CD4-positive, alpha-beta T cell treated with Interleukin-21 for 1 hour (primary cell): ENCODE results near the gene GAB2.

Experiments used
- DNase-seq: peaks from one replicate; pipeline ENCODE4 v3.0.0-alpha.2; 2020

Gene GAB2

GRCh38 chr11:78338702-78339101 is 78.9 kb downstream of the GAB2 start:
- DNase-seq: no peak

GRCh38 chr11:78338138-78338537 is 79.5 kb downstream of the GAB2 start:
- no peak for DNase-seq

- no peak for DNase-seq
Observed at GRCh38 chr11:78337554-78337924, 80.1 kb downstream of the GAB2 start.

GRCh38 chr11:78336877-78337553 is 80.6 kb downstream of the GAB2 start:
- no peak for DNase-seq

- no peak for DNase-seq
Observed at GRCh38 chr11:78334109-78334508, 83.5 kb downstream of the GAB2 start.

GRCh38 chr11:78332872-78333271 is 84.7 kb downstream of the GAB2 start:
- DNase-seq: no peak

- DNase-seq: no peak
Observed at GRCh38 chr11:78332174-78332866, 85.3 kb downstream of the GAB2 start.

- no peak for DNase-seq
Observed at GRCh38 chr11:78331711-78332110, 85.9 kb downstream of the GAB2 start.

- no peak for DNase-seq
Observed at GRCh38 chr11:78330361-78330760, 87.3 kb downstream of the GAB2 start.

- no peak for DNase-seq
Observed at GRCh38 chr11:78327945-78328344, 89.7 kb downstream of the GAB2 start.

GRCh38 chr11:78325274-78325781 is 92.3 kb downstream of the GAB2 start:
- DNase-seq: peak; percentile 44

GRCh38 chr11:78323363-78323762 is 94.3 kb downstream of the GAB2 start:
- DNase-seq: no peak

- no peak for DNase-seq
Observed at GRCh38 chr11:78319453-78319955, 98.1 kb downstream of the GAB2 start.

- DNase-seq: no peak
Observed at GRCh38 chr11:78318321-78319114, 99.1 kb downstream of the GAB2 start.

GRCh38 chr11:78315724-78316123 is 101.9 kb downstream of the GAB2 start:
- DNase-seq: no peak

- no peak for DNase-seq
Observed at GRCh38 chr11:78314762-78315161, 102.9 kb downstream of the GAB2 start.

- DNase-seq: no peak
Observed at GRCh38 chr11:78313898-78314297, 103.7 kb downstream of the GAB2 start.

GRCh38 chr11:78313181-78313795 is 104.3 kb downstream of the GAB2 start:
- no peak for DNase-seq

- no peak for DNase-seq
Observed at GRCh38 chr11:78312712-78313111, 104.9 kb downstream of the GAB2 start.

- DNase-seq: peak; percentile 5
Observed at GRCh38 chr11:78311702-78312371, 105.8 kb downstream of the GAB2 start.

- DNase-seq: no peak
Observed at GRCh38 chr11:78310500-78310909, 107.1 kb downstream of the GAB2 start.

GRCh38 chr11:78304201-78304600 is 113.4 kb downstream of the GAB2 start:
- no peak for DNase-seq
